ENCODE results near the gene RYR2. TPM values are rescaled to one million over a fixed set of nuclear protein-coding genes. Genes with fewer than 3 reads are reported as not detected.

The RYR2 gene
- total RNA-seq, 1 donor from 2014 or later = 0.90 TPM

DNA sequence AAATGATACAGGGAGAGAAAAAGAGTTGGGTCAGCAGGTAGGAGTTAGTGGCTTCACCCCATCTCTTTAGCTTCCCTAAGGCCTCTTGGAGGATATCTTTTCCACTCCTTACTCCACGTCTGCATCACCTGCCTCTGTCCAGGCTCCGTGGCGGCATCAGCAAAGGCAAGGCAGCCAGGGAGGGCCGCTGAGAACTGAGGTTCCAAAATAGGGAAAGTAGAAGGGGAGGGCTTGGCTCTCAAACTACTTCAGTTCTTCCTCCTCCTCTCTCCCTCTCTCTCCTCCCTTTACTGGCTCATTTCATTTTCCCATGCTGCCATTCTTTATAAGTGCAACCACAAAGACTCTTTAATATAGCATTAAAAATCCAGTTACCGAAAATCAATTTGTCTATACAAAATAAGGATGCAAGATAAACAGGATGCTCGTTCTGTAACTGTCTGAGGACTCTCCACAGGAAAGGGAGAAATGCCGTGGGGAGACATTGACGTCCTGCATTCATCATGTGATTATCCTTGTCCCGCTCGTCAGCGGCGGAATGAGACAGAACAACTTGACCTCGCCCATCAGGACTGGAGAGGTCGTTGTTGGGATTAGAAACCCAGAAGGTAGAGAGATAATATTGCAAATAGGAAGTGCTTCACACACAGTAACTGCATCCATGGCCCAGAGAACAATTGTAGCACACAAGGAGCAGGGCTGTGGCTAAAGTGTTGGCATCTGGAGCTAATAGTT, 34.7 kb upstream of the RYR2 start:
- Histone ChIP-seq H3K79me2 (ENCODE audit: low read depth) (no peaks in the 10 kb centered on the region), H3F3A (ENCODE audit: low read depth) (no peaks in the 10 kb centered on the region), H3K4me2 (no peak overlapping the region), H3K4me3 (no peak overlapping the region), H3K9ac (no peak overlapping the region), H3K4me1 (no peaks in the 10 kb centered on the region), H3K27me3 (no peaks in the 10 kb centered on the region), H3K9me3 (ENCODE audit: low read depth) (no peaks in the 10 kb centered on the region), H3K27ac (no peak overlapping the region), H3K36me3 (no peaks in the 10 kb centered on the region), H2AFZ (replicated peaks) (no peak overlapping the region), H4K20me1 (ENCODE audit: low read depth) (no peaks in the 10 kb centered on the region)
- H3K9me3 Mint-ChIP-seq = no peaks in the 10 kb centered on the region
- no peak overlapping the region for H3K27ac Mint-ChIP-seq
- no peaks in the 10 kb centered on the region for H3K36me3 Mint-ChIP-seq
- DNase-seq (ENCODE audit: low spot score) = no peak
- H3K27me3 Mint-ChIP-seq (ENCODE audit: insufficient read depth, low read depth) = peaks cover 7% of the 10 kb centered on the region
- no peak overlapping the region for H3K4me3 Mint-ChIP-seq
- H3K4me1 Mint-ChIP-seq = no peaks in the 10 kb centered on the region
- TF ChIP-seq, protein P1, sequence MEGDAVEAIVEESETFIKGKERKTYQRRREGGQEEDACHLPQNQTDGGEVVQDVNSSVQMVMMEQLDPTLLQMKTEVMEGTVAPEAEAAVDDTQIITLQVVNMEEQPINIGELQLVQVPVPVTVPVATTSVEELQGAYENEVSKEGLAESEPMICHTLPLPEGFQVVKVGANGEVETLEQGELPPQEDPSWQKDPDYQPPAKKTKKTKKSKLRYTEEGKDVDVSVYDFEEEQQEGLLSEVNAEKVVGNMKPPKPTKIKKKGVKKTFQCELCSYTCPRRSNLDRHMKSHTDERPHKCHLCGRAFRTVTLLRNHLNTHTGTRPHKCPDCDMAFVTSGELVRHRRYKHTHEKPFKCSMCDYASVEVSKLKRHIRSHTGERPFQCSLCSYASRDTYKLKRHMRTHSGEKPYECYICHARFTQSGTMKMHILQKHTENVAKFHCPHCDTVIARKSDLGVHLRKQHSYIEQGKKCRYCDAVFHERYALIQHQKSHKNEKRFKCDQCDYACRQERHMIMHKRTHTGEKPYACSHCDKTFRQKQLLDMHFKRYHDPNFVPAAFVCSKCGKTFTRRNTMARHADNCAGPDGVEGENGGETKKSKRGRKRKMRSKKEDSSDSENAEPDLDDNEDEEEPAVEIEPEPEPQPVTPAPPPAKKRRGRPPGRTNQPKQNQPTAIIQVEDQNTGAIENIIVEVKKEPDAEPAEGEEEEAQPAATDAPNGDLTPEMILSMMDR (IDR thresholded peaks at IDR 0.05) = no peak
- no peak for TF ChIP-seq EZH2 (IDR thresholded peaks at IDR 0.05)
- TF ChIP-seq EZH2phosphoT487 (IDR thresholded peaks at IDR 0.05) = no peak

DNA sequence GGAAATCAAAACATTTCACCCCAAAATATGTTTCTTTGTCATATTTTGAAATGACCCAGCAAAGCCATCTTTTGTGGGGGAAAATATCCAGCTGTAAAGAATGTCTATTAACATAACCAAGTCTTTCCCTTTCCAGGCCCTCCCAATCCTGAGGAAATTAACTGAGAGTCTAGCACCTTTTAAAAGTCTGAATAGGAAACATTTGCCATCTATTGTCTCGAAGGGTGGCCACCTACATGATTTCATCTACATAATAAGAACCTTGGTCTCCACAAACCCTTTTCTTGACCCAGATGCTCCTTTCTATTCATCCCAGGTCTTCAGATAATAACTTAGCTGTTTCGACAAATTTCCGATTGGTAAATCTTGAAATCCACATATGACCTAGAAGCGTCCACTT, 32.4 kb upstream of the RYR2 start:
- H3K9me3 ChIP-seq (ENCODE audit: low read depth) = no peaks in the 10 kb centered on the region
- peaks cover 5% of the 10 kb centered on the region for H3K4me1 Mint-ChIP-seq
- H3K36me3 Mint-ChIP-seq = no peaks in the 10 kb centered on the region
- no peaks in the 10 kb centered on the region for H3K36me3 ChIP-seq
- no peaks in the 10 kb centered on the region for H3F3A ChIP-seq (ENCODE audit: low read depth)
- no peaks in the 10 kb centered on the region for H3K79me2 ChIP-seq (ENCODE audit: low read depth)
- H3K27me3 Mint-ChIP-seq (ENCODE audit: insufficient read depth, low read depth) = peaks cover 2% of the 10 kb centered on the region
- no peak overlapping the region for H2AFZ ChIP-seq (replicated peaks)
- H4K20me1 ChIP-seq (ENCODE audit: low read depth) = no peaks in the 10 kb centered on the region
- no peak overlapping the region for H3K27ac Mint-ChIP-seq
- H3K27ac ChIP-seq = no peak overlapping the region
- no peaks in the 10 kb centered on the region for H3K27me3 ChIP-seq
- H3K9ac ChIP-seq = no peak overlapping the region
- no peak overlapping the region for H3K4me2 ChIP-seq
- H3K4me3 Mint-ChIP-seq = no peak overlapping the region
- TF ChIP-seq, protein P1 (IDR thresholded peaks at IDR 0.05) = no peak
- no peak for TF ChIP-seq EZH2 (IDR thresholded peaks at IDR 0.05)
- no peaks in the 10 kb centered on the region for H3K4me1 ChIP-seq
- H3K9me3 Mint-ChIP-seq = no peaks in the 10 kb centered on the region
- DNase-seq (ENCODE audit: low spot score) = no peak
- H3K4me3 ChIP-seq = no peak overlapping the region

DNA sequence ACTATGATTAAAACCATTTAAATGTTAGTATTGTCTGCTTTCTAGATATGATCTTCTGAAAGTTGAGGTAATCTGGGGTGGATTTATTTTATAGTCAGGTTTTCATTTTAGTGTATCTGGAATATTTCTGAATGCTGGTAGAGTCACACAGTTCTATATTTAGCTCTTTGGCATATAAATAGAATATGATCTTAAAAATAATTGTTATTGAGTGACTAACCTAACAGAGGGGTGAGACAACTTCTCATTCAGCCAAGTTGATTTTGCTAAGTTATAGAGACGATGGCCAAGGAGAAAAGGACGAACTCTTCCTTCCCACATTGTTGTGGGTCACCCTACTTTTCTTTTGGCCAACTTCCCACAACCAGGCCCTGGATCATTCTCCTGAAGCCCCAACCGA, 30.6 kb upstream of the RYR2 start:
- no peak overlapping the region for H3K27ac ChIP-seq
- no peak for DNase-seq (ENCODE audit: low spot score)
- Mint-ChIP-seq H3K4me1 (peaks cover 5% of the 10 kb centered on the region), H3K9me3 (no peaks in the 10 kb centered on the region), H3K36me3 (no peaks in the 10 kb centered on the region), H3K27ac (no peak overlapping the region), H3K27me3 (ENCODE audit: insufficient read depth, low read depth) (no peaks in the 10 kb centered on the region), H3K4me3 (no peak overlapping the region)
- no peaks in the 10 kb centered on the region for H4K20me1 ChIP-seq (ENCODE audit: low read depth)
- no peak overlapping the region for H3K4me3 ChIP-seq
- no peaks in the 10 kb centered on the region for H3F3A ChIP-seq (ENCODE audit: low read depth)
- H3K79me2 ChIP-seq (ENCODE audit: low read depth) = no peaks in the 10 kb centered on the region
- no peak overlapping the region for H3K9ac ChIP-seq
- H3K27me3 ChIP-seq = no peaks in the 10 kb centered on the region
- no peak overlapping the region for H3K4me2 ChIP-seq
- peaks cover 2% of the 10 kb centered on the region for H3K4me1 ChIP-seq
- TF ChIP-seq, protein P1 (IDR thresholded peaks at IDR 0.05) = no peak
- no peak for TF ChIP-seq EZH2 (IDR thresholded peaks at IDR 0.05)
- TF ChIP-seq EZH2phosphoT487 (IDR thresholded peaks at IDR 0.05) = no peak
- H3K36me3 ChIP-seq = no peaks in the 10 kb centered on the region
- no peak overlapping the region for H2AFZ ChIP-seq (replicated peaks)
- H3K9me3 ChIP-seq (ENCODE audit: low read depth) = no peaks in the 10 kb centered on the region
